HG03060 (cell line): ENCODE results near the gene OXSR1.
"Not testable (repeated sequence)": the region's sequence is repeated elsewhere in the genome, so short reads cannot be mapped to it uniquely, and the experiment has no call there.

Source experiments
- ATAC-seq: cut with Tn5 transposase; IDR thresholded peaks from one replicate; pipeline ENCODE4 v1.9.1; 2021; ENCODE audit warnings: low read depth, moderate number of reproducible peaks; ENCODE audit not compliant: unreplicated experiment

The OXSR1 gene

DNA sequence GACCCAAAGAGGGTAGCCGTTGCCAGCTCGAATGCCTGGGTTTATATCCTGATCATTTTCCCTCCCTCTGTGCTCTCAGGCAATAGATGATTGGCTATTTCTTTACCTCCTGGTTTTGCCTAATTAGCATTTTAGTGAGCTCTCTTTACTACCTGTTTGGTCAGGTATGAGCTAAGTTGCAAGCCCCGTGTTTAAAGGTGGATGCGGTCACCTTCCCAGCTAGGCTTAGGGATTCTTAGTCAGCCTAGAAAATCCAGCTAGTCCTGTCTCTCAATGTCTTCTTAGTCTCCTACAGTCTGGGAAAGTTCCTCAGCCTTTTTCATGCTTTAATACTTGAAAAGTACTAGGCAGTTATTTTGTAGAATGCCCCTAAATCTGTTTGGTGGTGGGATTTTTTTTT lies 131.7 kb downstream of the OXSR1 start:
- ATAC-seq = not testable (repeated sequence)

DNA sequence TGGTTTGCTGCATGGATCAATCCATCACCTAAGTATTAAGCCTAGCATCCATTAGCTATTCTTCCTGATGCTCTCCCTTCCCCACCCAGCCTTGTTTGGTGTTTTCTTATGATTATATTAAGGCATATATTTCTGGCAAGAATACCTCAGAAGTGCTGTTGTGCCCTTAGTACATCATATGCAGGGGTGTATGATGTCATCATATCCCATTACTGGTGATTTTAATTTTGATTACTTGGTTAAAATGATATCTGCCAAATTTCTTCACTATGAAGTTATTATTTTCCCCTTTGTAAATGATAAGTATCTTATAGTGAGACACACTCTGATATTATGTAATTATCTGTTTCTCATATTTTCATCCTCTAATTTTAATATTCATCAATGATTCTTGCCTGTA lies 132.2 kb downstream of the OXSR1 start:
- ATAC-seq = no peak

DNA sequence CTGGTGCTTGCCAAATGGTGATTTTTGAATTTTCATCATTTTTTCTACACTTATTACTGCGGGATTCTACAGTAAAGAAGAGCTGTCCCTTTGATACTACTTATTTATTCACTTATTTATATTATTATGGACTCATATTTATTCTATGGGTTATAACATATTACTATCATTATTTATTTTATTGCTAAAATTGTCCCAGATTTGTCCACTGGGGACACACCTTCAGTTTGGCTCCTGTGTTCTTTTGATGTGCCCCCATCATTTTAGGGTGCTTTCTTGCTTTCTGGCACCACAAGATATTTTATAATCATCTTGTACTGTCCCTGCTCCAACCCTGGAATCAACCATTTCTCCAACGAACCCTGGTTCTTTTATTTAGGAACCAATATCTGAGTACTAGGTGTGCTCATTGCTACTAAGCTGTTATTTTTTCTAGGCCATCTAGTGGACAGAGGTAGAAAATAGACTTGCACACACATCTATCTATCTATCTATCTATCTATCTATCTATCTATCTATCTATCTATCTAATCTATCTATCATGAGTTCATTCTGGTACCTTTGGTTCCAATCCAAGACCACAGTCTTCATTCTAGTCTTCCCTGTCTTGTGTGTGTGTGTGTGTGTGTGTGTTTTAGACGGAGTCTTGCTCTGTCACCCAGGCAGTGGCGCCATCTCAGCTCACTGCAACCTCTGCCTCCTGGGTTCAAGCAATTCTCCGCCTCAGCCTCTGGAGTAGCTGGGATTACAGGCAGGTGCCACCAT lies 132.8 kb downstream of the OXSR1 start:
- ATAC-seq = no peak
